ENCODE results near the gene DPM1.
"Not testable (repeated sequence)": the region's sequence is repeated elsewhere in the genome, so short reads cannot be mapped to it uniquely, and the experiment has no call there.

DPM1 gene

DNA sequence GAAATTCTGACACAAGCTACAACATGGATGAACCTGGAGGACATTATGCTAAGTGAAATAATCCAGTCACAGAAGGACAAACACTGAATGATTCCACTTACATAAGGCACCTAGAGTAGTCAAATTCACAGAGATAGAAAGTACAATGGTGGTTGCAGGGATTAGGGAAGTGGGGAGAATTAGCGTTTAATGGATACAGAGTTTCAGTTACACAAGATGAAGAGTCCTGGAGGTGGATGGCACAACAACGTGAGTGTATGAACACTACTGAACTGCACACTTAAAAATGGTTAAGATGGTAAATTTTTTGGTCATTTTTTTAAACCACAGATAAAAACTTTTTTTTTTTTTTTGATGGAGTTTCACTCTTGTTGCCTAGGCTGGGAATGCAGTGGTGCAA lies 25.0 kb upstream of the DPM1 start:
- TF ChIP-seq CTCF (IDR thresholded peaks at IDR 0.05) = no peak
- Histone ChIP-seq H3K9me3 (no peaks in the 10 kb centered on the region), H3K27me3 (peaks cover 58% of the 10 kb centered on the region), H3K4me3 (ENCODE audit: low read depth in 1 of 2, low read length in 1 of 2) (no peak overlapping the region), H3K27ac (no peak overlapping the region), H3K36me3 (no peaks in the 10 kb centered on the region), H3K4me1 (ENCODE audit: control insufficient read depth in 1 of 2, insufficient read depth in 1 of 2, low read depth in 1 of 2, low read length in 1 of 2) (no peaks in the 10 kb centered on the region)

DNA sequence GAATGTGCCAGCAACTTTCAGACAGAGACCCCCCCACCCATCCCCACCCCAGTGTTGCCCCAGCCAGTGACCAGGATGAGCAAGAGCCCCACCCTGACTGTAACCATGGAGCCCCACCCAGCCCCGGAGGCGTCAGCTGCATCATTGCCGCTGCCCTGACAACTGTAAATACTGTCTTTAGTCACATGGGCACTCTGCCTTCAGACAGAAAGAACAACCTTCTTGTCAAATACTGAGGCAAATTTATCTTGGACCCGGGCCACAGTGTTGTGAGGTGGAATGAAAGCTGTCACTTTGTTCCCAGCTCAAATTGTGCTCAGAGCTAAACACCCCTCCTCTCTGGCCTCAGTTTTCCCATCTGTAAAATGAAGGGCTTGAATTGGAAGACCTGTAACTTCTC lies 24.0 kb upstream of the DPM1 start:
- H3K27ac ChIP-seq = no peak overlapping the region
- no peak for TF ChIP-seq CTCF (IDR thresholded peaks at IDR 0.05)
- H3K4me1 ChIP-seq (ENCODE audit: control insufficient read depth in 1 of 2, insufficient read depth in 1 of 2, low read depth in 1 of 2, low read length in 1 of 2) = no peaks in the 10 kb centered on the region
- peaks cover 55% of the 10 kb centered on the region for H3K27me3 ChIP-seq
- H3K36me3 ChIP-seq = no peaks in the 10 kb centered on the region
- H3K9me3 ChIP-seq = no peaks in the 10 kb centered on the region
- no peak overlapping the region for H3K4me3 ChIP-seq (ENCODE audit: low read depth in 1 of 2, low read length in 1 of 2)

DNA sequence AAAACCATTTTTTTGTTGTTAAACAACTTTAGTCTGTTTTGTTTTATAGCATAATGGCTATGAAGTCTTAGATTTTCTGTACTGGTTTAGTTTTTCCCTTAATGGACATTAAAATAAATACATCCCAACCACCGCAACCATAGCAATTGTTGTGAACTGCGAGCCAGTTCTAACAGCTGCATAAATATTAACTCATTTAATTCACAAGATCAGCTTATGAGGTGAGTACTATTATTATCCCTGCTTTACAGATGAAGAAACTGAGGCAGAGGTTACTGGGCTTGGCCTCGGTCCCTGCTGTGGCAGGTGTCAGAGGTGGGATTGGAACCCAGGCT lies 23.3 kb upstream of the DPM1 start:
- no peak for TF ChIP-seq CTCF (IDR thresholded peaks at IDR 0.05)
- peaks cover 51% of the 10 kb centered on the region for H3K27me3 ChIP-seq
- no peaks in the 10 kb centered on the region for H3K36me3 ChIP-seq
- no peaks in the 10 kb centered on the region for H3K4me1 ChIP-seq (ENCODE audit: control insufficient read depth in 1 of 2, insufficient read depth in 1 of 2, low read depth in 1 of 2, low read length in 1 of 2)
- H3K27ac ChIP-seq = no peak overlapping the region
- no peak overlapping the region for H3K4me3 ChIP-seq (ENCODE audit: low read depth in 1 of 2, low read length in 1 of 2)
- no peaks in the 10 kb centered on the region for H3K9me3 ChIP-seq

GRCh38 chr20:50980851-50981713 lies 22.8 kb upstream of the DPM1 start:
- Histone ChIP-seq H3K27ac (no peak overlapping the region), H3K27me3 (peaks cover 45% of the 10 kb centered on the region), H3K4me3 (ENCODE audit: low read depth in 1 of 2, low read length in 1 of 2) (no peak overlapping the region), H3K9me3 (no peaks in the 10 kb centered on the region), H3K36me3 (no peaks in the 10 kb centered on the region), H3K4me1 (ENCODE audit: control insufficient read depth in 1 of 2, insufficient read depth in 1 of 2, low read depth in 1 of 2, low read length in 1 of 2) (no peaks in the 10 kb centered on the region)
- TF ChIP-seq CTCF (IDR thresholded peaks at IDR 0.05) = peak; percentile 64

- no peaks in the 10 kb centered on the region for H3K9me3 ChIP-seq
- no peaks in the 10 kb centered on the region for H3K36me3 ChIP-seq
- H3K4me3 ChIP-seq (ENCODE audit: low read depth in 1 of 2, low read length in 1 of 2) = no peak overlapping the region
- no peak for TF ChIP-seq CTCF (IDR thresholded peaks at IDR 0.05)
- no peaks in the 10 kb centered on the region for H3K4me1 ChIP-seq (ENCODE audit: control insufficient read depth in 1 of 2, insufficient read depth in 1 of 2, low read depth in 1 of 2, low read length in 1 of 2)
- H3K27me3 ChIP-seq = peaks cover 46% of the 10 kb centered on the region
- H3K27ac ChIP-seq = no peak overlapping the region
Observed at GRCh38 chr20:50980071-50980681, 21.8 kb upstream of the DPM1 start.

DNA sequence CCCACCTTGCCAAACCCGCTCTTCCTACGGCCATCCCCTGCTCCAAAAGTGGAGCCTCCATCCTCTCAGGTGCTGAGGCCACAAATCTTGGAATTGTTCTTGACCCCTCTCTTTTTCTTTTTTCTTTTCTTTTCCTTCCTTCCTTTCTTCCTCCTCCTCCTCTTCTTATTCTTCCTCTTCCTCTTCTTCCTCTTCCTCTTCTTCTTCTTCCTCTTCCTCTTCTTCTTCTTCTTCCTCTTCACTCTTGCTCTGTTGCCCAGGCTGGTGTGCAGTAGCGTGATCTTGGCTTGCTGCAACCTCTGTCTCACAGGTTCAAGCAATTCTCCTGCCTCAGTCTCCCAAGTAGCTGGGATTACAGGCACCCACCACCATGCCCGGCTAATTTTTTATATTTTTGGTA lies 20.2 kb upstream of the DPM1 start:
- H3K27ac ChIP-seq; H3K4me1 ChIP-seq (ENCODE audit: control insufficient read depth in 1 of 2, insufficient read depth in 1 of 2, low read depth in 1 of 2, low read length in 1 of 2); H3K36me3 ChIP-seq; H3K9me3 ChIP-seq; H3K4me3 ChIP-seq (ENCODE audit: low read depth in 1 of 2, low read length in 1 of 2): not testable (repeated sequence)
- peaks cover 40% of the 10 kb centered on the region for H3K27me3 ChIP-seq

All from neutrophil (primary cell).